Psoas muscle (tissue), 8 donors: ENCODE measurements around the gene COL19A1. TPM values are rescaled to one million over a fixed set of nuclear protein-coding genes. Genes with fewer than 3 reads are reported as not detected.

Experiments
- ATAC-seq, 4 donors: fragments of 200-7000 bp; cut with Tn5 transposase; one replicate each; pipeline ENCODE4 v1.9.1; 2020; ENCODE audit warnings: moderate library complexity in 3 of 4, mild to moderate bottlenecking in 2 of 4
- DNase-seq, 2 donors: peaks; one replicate each; pipeline ENCODE4 v3.0.0-alpha.2; 2020
- H3K27ac ChIP-seq: fragments of 200-600 bp; one replicate; pipeline ENCODE4 v1.8.0; 2022
- H3K27me3 ChIP-seq, 3 donors: fragments of 200-600 bp in 1 of 3; one replicate each; pipeline versions ENCODE4 v1.6.1 to v1.8.0; 2013 to 2022; ENCODE audit warnings: low read length in 2 of 3, mild to moderate bottlenecking in 2 of 3, moderate library complexity in 1 of 3; ENCODE audit not compliant: insufficient read depth in 3 of 3
- H3K36me3 ChIP-seq, 2 donors: fragments of 200-600 bp in 1 of 2; one replicate each; pipeline versions ENCODE4 v1.6.1 to v1.8.0; 2013 to 2022; ENCODE audit warnings: low read depth in 1 of 2, mild to moderate bottlenecking in 1 of 2, moderate library complexity in 1 of 2; ENCODE audit not compliant: insufficient read depth in 1 of 2
- H3K4me1 ChIP-seq: fragments of 200-600 bp; one replicate; pipeline ENCODE4 v1.8.0; 2022
- H3K4me3 ChIP-seq: fragments of 200-600 bp; one replicate; pipeline ENCODE4 v1.8.0; 2022; ENCODE audit warnings: mild to moderate bottlenecking
- H3K9me3 ChIP-seq: fragments of 200-600 bp; one replicate; pipeline ENCODE4 v1.8.0; 2022
- WGBS, 3 donors: extraction: QIAGEN DNeasy Blood & Tissue Kit; methylation state at CpG; one replicate each; pipeline versions ENCODE4 v1.1.6 to v1.1.7; 2013; 5-methylcytosine and 5-hydroxymethylcytosine counted together
- intact Hi-C, 2 donors: fragments of 100-400 bp; cut with DNase I; formaldehyde crosslinking; loops; one replicate each; pipeline versions ENCODE4 v1.11.0 to v1.14.2; 2022
- polyA plus RNA-seq, 3 donors: library from polyadenylated mRNA; stranded (reverse); fragments of 200-250 nt; gene quantifications; one replicate each; pipeline ENCODE4 v1.2.3, GENCODE V29; 2013
- total RNA-seq, 4 donors: library from RNA; stranded (reverse); fragmentation: NEBNext Ultra II Directional in 2 of 4; extraction: Animal tissue kit (Norgen Biotek cat#: 25700) in 2 of 4; gene quantifications; one replicate each; pipeline versions ENCODE4 v1.2.1 to v1.2.4, GENCODE V29; 2021 to 2023
- TF ChIP-seq, protein P1 (sequence below): fragments of 200-600 bp; IDR thresholded peaks from one replicate; pipeline ENCODE4 v1.8.0; 2022; ENCODE audit warnings: antibody characterized with exemption
- donor health status: healthy with polysubstance abuse.
- donor health status: DM: no; HTN: no; CAD: no; lungs with moderate emphysema.
- donor health status: Bipolar disorder and iron deficiency.
- donor health status: healthy.
- donor health status: DM: yes; HTN: yes; CAD: no.
- donor health status: DM: no; HTN: no; CAD: no.
- donor health status: DM: no; HTN: no; CAD: no.
- donor health status: DM: yes; HTN: yes; CAD: no.

The COL19A1 gene
- total and polyA plus RNA-seq, 7 donors = 0.01 to 10.3 (median 0.33) TPM

DNA sequence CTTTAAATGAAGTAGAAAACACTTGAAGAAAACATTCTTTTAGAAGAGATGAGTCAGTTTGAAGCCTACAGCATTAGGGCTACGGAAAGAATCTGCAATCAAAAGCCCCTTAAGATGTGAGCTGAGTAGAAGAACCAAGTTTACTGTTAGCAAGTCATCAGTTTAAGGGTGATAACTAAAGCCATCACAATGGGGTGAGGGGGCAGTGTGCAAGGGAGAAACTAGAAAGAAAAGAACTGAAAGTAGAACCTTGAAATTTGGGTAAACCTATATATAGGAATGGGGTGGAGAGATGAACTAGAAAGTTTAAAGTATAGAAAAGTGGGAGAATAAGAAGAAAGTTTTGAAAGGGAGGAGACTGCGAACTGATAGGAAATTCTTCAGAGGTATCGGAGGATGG is 212.9 kb downstream of the COL19A1 start:
- TF ChIP-seq, protein P1, sequence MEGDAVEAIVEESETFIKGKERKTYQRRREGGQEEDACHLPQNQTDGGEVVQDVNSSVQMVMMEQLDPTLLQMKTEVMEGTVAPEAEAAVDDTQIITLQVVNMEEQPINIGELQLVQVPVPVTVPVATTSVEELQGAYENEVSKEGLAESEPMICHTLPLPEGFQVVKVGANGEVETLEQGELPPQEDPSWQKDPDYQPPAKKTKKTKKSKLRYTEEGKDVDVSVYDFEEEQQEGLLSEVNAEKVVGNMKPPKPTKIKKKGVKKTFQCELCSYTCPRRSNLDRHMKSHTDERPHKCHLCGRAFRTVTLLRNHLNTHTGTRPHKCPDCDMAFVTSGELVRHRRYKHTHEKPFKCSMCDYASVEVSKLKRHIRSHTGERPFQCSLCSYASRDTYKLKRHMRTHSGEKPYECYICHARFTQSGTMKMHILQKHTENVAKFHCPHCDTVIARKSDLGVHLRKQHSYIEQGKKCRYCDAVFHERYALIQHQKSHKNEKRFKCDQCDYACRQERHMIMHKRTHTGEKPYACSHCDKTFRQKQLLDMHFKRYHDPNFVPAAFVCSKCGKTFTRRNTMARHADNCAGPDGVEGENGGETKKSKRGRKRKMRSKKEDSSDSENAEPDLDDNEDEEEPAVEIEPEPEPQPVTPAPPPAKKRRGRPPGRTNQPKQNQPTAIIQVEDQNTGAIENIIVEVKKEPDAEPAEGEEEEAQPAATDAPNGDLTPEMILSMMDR = no peak
- intact Hi-C loops = no loop called here
- no peak for ATAC-seq
- no peak overlapping the region for H3K27ac ChIP-seq
- WGBS, 3 donors = 91 to 92% (median 92%) methylated on average over 3 of the region's 3 CpGs
- no peaks in the 10 kb centered on the region for H3K4me1 ChIP-seq
- DNase-seq = no peak
- no peaks in the 10 kb centered on the region for H3K9me3 ChIP-seq
- no peaks in the 10 kb centered on the region for H3K36me3 ChIP-seq
- no peaks in the 10 kb centered on the region for H3K27me3 ChIP-seq
- no peak overlapping the region for H3K4me3 ChIP-seq

- intact Hi-C loops = no loop called here
- Histone ChIP-seq H3K27ac (no peak overlapping the region), H3K4me1 (no peaks in the 10 kb centered on the region), H3K36me3 (no peaks in the 10 kb centered on the region), H3K27me3 (no peaks in the 10 kb centered on the region), H3K4me3 (no peak overlapping the region), H3K9me3 (no peaks in the 10 kb centered on the region)
- DNase-seq (no peak), ATAC-seq (no peak)
- TF ChIP-seq, protein P1 = no peak
- 41 to 52% (median 49%) methylated on average over 4 of the region's 4 CpGs for whole genome bisulfite sequencing, 3 donors
Measured at GRCh38 chr6:70080443-70081070, 214.2 kb downstream of the COL19A1 start.

DNA sequence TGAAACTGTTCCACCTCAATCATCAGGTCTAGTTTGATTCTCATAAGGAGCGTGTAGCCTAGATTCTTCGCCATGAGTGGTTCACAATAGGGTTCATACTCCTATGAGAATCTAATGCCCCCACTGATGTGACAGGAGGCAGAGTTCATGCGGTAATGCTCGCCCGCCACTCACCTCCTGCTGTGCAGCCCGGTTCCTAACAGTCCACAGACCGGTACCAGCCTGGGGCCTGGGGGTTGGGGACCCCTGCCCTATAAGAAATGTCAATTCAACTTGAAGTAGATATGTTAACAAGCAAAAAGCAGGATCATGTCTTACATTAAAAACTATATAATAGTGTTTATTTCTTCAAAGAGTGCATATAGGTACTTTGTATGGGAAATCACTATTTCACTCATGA is 216.5 kb downstream of the COL19A1 start:
- H3K4me3 ChIP-seq = no peak overlapping the region
- WGBS, 3 donors = 78 to 96% (median 94%) methylated on average over 6 to 7 of the region's 7 CpGs
- no peak for DNase-seq
- no peaks in the 10 kb centered on the region for H3K9me3 ChIP-seq
- no peak overlapping the region for H3K27ac ChIP-seq
- no peak for ATAC-seq
- TF ChIP-seq, protein P1 = no peak
- intact Hi-C loops = no loop called here
- no peaks in the 10 kb centered on the region for H3K36me3 ChIP-seq
- no peaks in the 10 kb centered on the region for H3K27me3 ChIP-seq
- H3K4me1 ChIP-seq = no peaks in the 10 kb centered on the region

DNA sequence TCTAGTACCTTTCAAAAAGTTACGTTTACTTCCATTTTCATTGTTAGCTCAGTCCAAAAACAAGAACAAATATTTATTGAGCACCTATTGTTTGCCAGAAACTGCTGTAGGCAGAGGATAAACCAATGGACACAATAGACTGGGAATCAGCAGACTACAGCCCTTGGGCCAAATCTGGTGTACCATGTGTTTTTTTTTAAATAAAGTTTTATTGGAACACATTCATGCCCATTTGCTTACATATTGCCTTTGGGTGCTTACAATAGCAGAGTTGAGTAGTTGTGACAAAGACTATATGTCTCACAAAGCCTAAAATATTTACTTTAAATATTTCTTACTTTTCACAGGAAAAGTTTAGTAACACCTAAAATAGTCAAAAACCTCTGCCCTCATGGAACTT is 220.4 kb downstream of the COL19A1 start:
- H3K4me3 ChIP-seq = no peak overlapping the region
- H3K27ac ChIP-seq = no peak overlapping the region
- no peaks in the 10 kb centered on the region for H3K27me3 ChIP-seq
- no peaks in the 10 kb centered on the region for H3K36me3 ChIP-seq
- no peaks in the 10 kb centered on the region for H3K9me3 ChIP-seq
- intact Hi-C loops = no loop called here
- no peaks in the 10 kb centered on the region for H3K4me1 ChIP-seq
- 87 to 94% (median 87%) methylated on average over 1 of the region's 1 CpG for WGBS, 3 donors
- ATAC-seq (no peak), DNase-seq (no peak)
- TF ChIP-seq, protein P1 = no peak

- TF ChIP-seq, protein P1 = no peak
- WGBS, 3 donors = 45 to 87% (median 50%) methylated on average over 1 of the region's 1 CpG
- ATAC-seq = peak in 2 of 4 donors; percentile 52 to 64
- DNase-seq = no peak
- intact Hi-C loops = no loop called here
- Histone ChIP-seq H3K36me3 (no peaks in the 10 kb centered on the region), H3K27me3 (no peaks in the 10 kb centered on the region), H3K4me1 (no peaks in the 10 kb centered on the region), H3K27ac (no peak overlapping the region), H3K4me3 (no peak overlapping the region), H3K9me3 (no peaks in the 10 kb centered on the region)
Measured at GRCh38 chr6:70094156-70094555, 227.8 kb downstream of the COL19A1 start.
